K562 (cell line): ENCODE results near the gene SRD5A1. TPM values are rescaled to one million over a fixed set of nuclear protein-coding genes. Genes with fewer than 3 reads are reported as not detected.
A peak's percentile ranks its signal among the peaks of the same experiment; 100 is the strongest.

Experiments used
- ARHGAP35 ChIP-seq: fragments of 450-650 bp; IDR thresholded peaks from 2 replicates; pipeline ENCODE4 v1.6.1; 2018; ENCODE audit not compliant: partially characterized antibody
- BCL6 ChIP-seq: fragments of 250-450 bp; sonication (Bioruptor Pico); IDR thresholded peaks from 2 replicates; pipeline ENCODE4 v1.4.0; 2020
- BHLHE40 ChIP-seq: IDR thresholded peaks from 2 replicates; pipeline ENCODE4 v1.6.1; 2011; ENCODE audit warnings: low read length, improper control_type of control experiment
- CEBPG ChIP-seq, 3 experiments: fragments of 200-800 bp in 1 of 3; sonication (Bioruptor generic) in 1 of 3; sonication (generic) in 1 of 3; formaldehyde crosslinking in 1 of 3; IDR thresholded peaks in 2 of 3; conservative IDR thresholded peaks in 1 of 3; 2 replicates each; pipeline versions ENCODE4 v1.6.1 to v1.8.0; 2016 to 2022; ENCODE audit warnings: missing compliant biosample characterization in 2 of 3, missing genetic modification characterization in 2 of 3, mild to moderate bottlenecking in 1 of 3, missing genetic modification reagents in 1 of 3
- DPF2 ChIP-seq: fragments of 450-650 bp; IDR thresholded peaks from 2 replicates; pipeline ENCODE4 v1.6.1; 2016
- HOXB6 ChIP-seq: fragments of 250-450 bp; sonication (Bioruptor Pico); IDR thresholded peaks from 2 replicates; pipeline ENCODE4 v1.5.1; 2022; ENCODE audit warnings: mild to moderate bottlenecking, borderline replicate concordance
- KHSRP ChIP-seq: fragments of 450-650 bp; IDR thresholded peaks from 2 replicates; pipeline ENCODE4 v1.6.1; 2017
- MXI1 ChIP-seq: IDR thresholded peaks from 2 replicates; pipeline ENCODE4 v1.6.1; 2011; ENCODE audit warnings: low read depth, mild to moderate bottlenecking, improper control_type of control experiment, low read length
- MYNN ChIP-seq, 2 experiments: sonication (generic); formaldehyde crosslinking in 1 of 2; IDR thresholded peaks; 2 replicates each; pipeline versions ENCODE4 v1.5.0 to v1.6.1; 2016 to 2020; ENCODE audit warnings: antibody characterized with exemption in 1 of 2, missing genetic modification reagents in 1 of 2
- NR2C1 ChIP-seq, 2 experiments: fragments of 450-650 bp; IDR thresholded peaks; 2 replicates each; pipeline ENCODE4 v1.6.1; 2017; ENCODE audit warnings: mild to moderate bottlenecking in 2 of 2, antibody characterized with exemption in 1 of 2, inconsistent platforms in 1 of 2, missing compliant biosample characterization in 1 of 2, missing genetic modification characterization in 1 of 2
- POLR2G ChIP-seq: fragments of 200-400 bp; formaldehyde crosslinking; IDR thresholded peaks from 2 replicates; pipeline ENCODE4 v1.6.1; 2017; ENCODE audit warnings: low read depth, mild to moderate bottlenecking, antibody characterized with exemption, low read length, moderate library complexity
- TEAD4 ChIP-seq, 2 experiments: sonication (generic) in 1 of 2; formaldehyde crosslinking in 1 of 2; IDR thresholded peaks; 2 replicates each; pipeline versions ENCODE4 v1.6.1 to v1.8.0; 2012 to 2022; ENCODE audit warnings: borderline replicate concordance in 1 of 2, inconsistent platforms in 1 of 2, low read length in 1 of 2, mild to moderate bottlenecking in 1 of 2, missing genetic modification reagents in 1 of 2
- TRIM24 ChIP-seq, 2 experiments: fragments of 450-650 bp; IDR thresholded peaks; 2 replicates each; pipeline ENCODE4 v1.6.1; 2016
- ZNF184 ChIP-seq: sonication (generic); formaldehyde crosslinking; IDR thresholded peaks from 2 replicates; pipeline ENCODE4 v1.5.0; 2020; ENCODE audit warnings: missing genetic modification reagents
- ZNF197 ChIP-seq: fragments of 200-800 bp; sonication (Bioruptor generic); IDR thresholded peaks from 2 replicates; pipeline ENCODE4 v1.6.1; 2016; ENCODE audit warnings: low read depth, missing genetic modification characterization, missing compliant biosample characterization
- ZNF436 ChIP-seq: fragments of 250-450, 450-650 bp; sonication (Bioruptor Pico); formaldehyde crosslinking; IDR thresholded peaks from 2 replicates; pipeline ENCODE4 v1.7.0; 2020; ENCODE audit warnings: mild to moderate bottlenecking
- ZNF785 ChIP-seq: fragments of 250-450 bp; sonication (Bioruptor Pico); IDR thresholded peaks from 2 replicates; pipeline ENCODE4 v1.4.0; 2020; ENCODE audit warnings: mild to moderate bottlenecking
- polyA plus RNA-seq, 8 experiments: library from polyadenylated mRNA; depleted of rRNA in 4 of 8; stranded (reverse) in 5 of 8; unstranded in 3 of 8; fragments of >200 nt; fragmentation: Nextera tagmentation in 2 of 8; fragmentation: Illumina TruSeq in 1 of 8; extraction: Ambion mirVana in 2 of 8; extraction: Trizol in 1 of 8; gene quantifications; 2 replicates each; pipeline versions ENCODE4 v1.2.1 to v1.2.3, GENCODE V29; 2011 to 2014; ENCODE audit warnings: inconsistent platforms in 1 of 8, missing spikeins in 1 of 8
- total RNA-seq, 7 experiments: library from RNA; depleted of rRNA in 6 of 7; stranded (reverse); fragments of >200 nt in 6 of 7; fragmentation: Illumina TruSeq in 2 of 7; extraction: Trizol in 2 of 7; gene quantifications; 2 replicates each; pipeline versions ENCODE4 v1.2.1 to v1.2.3, GENCODE V29; 2011 to 2021; ENCODE audit warnings: low replicate concordance in 1 of 7
- TF ChIP-seq, protein P1 (sequence below): fragments of 450-650 bp; IDR thresholded peaks from 2 replicates; pipeline ENCODE4 v1.6.1; 2016; ENCODE audit warnings: low read depth, mild to moderate bottlenecking, moderate library complexity
- TF ChIP-seq, protein P2 (sequence below): fragments of 250-450 bp; sonication (Bioruptor Pico); IDR thresholded peaks from 2 replicates; pipeline ENCODE4 v1.4.0; 2020; ENCODE audit warnings: mild to moderate bottlenecking, moderate library complexity
- TF ChIP-seq, protein P3 (sequence below), 2 experiments: fragments of 450-650 bp; IDR thresholded peaks; 2 replicates each; pipeline ENCODE4 v1.6.1; 2018; ENCODE audit warnings: mild to moderate bottlenecking in 2 of 2, low read depth in 1 of 2; ENCODE audit not compliant: partially characterized antibody in 2 of 2

The SRD5A1 gene
- total and polyA plus RNA-seq, 9 of the 15 experiments (the other 6 are each of a cell fraction or from before 2014, with no cell fraction given): 1.3 to 22.6 (median 8.1) TPM

DNA sequence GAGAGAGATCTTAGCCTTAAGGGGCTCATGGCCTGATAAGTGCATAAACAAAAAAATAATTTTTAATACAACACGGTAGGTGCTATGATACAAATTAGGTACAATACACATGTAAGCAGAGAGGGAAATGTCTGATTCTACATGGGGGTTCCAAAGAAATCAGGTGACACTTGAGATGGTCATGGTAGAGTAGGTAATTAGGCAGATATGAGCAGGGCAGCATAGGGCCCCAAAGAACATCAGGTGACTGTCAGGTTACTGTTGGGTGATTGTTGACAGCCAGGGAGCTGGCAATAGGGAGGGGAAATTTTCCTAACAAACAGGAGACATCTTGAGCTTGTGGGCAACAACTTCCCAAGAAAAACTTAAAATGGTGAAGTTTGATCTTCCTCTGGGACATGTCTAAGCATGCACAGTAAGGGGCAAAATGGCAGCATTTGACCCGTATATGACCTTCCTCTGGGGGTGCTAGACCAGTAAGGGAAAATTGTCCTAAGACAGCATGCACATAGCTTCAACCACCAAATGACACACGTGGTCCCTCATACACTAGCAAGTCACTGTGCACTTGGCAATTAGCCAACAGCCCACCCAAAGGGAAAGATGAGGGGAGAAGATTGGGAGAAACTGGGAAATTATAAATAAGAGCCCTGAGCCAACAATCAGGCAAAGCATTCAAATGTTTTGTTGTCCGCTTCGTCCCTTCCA is 42.7 kb downstream of the SRD5A1 start (continued):
- no peak for TF ChIP-seq HOXB6 (CRISPR knock-in tag)
- no peak for TF ChIP-seq MYNN (IDR thresholded peaks at IDR 0.05)
- TF ChIP-seq MYNN (CRISPR knock-in tag; IDR thresholded peaks at IDR 0.05): no peak
- TF ChIP-seq BCL6 (CRISPR knock-in tag): no peak
- TF ChIP-seq, protein P1, sequence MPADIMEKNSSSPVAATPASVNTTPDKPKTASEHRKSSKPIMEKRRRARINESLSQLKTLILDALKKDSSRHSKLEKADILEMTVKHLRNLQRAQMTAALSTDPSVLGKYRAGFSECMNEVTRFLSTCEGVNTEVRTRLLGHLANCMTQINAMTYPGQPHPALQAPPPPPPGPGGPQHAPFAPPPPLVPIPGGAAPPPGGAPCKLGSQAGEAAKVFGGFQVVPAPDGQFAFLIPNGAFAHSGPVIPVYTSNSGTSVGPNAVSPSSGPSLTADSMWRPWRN: no peak
- peak; percentile 27 to 31; a peak in 2 of 4 replicates for TF ChIP-seq TRIM24 (IDR thresholded peaks at IDR 0.05)
- TF ChIP-seq CEBPG (CRISPR knock-in tag; IDR thresholded peaks at IDR 0.05): no peak
- no peak for TF ChIP-seq CEBPG (tag; conservative IDR thresholded peaks at IDR 0.05 in 1 of 2, IDR thresholded peaks at IDR 0.05 in 1 of 2)
- peak; percentile 79 for TF ChIP-seq NR2C1 (IDR thresholded peaks at IDR 0.05)
- peak; percentile 80 for TF ChIP-seq NR2C1 (tag; IDR thresholded peaks at IDR 0.05)
- no peak for TF ChIP-seq ZNF184
- TF ChIP-seq ARHGAP35: no peak
- no peak for TF ChIP-seq ZNF785 (CRISPR knock-in tag)
- TF ChIP-seq, protein P2, sequence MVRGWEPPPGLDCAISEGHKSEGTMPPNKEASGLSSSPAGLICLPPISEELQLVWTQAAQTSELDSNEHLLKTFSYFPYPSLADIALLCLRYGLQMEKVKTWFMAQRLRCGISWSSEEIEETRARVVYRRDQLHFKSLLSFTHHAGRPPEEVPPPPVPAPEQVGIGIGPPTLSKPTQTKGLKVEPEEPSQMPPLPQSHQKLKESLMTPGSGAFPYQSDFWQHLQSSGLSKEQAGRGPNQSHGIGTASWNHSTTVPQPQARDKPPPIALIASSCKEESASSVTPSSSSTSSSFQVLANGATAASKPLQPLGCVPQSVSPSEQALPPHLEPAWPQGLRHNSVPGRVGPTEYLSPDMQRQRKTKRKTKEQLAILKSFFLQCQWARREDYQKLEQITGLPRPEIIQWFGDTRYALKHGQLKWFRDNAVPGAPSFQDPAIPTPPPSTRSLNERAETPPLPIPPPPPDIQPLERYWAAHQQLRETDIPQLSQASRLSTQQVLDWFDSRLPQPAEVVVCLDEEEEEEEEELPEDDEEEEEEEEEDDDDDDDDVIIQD: no peak
- no peak for TF ChIP-seq TEAD4 (IDR thresholded peaks at IDR 0.05; ENCODE audit: low read length)
- TF ChIP-seq TEAD4 (CRISPR knock-in tag; IDR thresholded peaks at IDR 0.05; ENCODE audit: borderline replicate concordance): no peak
- no peak for TF ChIP-seq ZNF197 (CRISPR knock-in tag)
- no peak for TF ChIP-seq ZNF436 (CRISPR knock-in tag)
- no peak for TF ChIP-seq BHLHE40
- no peak for TF ChIP-seq KHSRP
- no peak for TF ChIP-seq MXI1
- TF ChIP-seq POLR2G: no peak
- TF ChIP-seq DPF2: no peak
- TF ChIP-seq, protein P3, sequence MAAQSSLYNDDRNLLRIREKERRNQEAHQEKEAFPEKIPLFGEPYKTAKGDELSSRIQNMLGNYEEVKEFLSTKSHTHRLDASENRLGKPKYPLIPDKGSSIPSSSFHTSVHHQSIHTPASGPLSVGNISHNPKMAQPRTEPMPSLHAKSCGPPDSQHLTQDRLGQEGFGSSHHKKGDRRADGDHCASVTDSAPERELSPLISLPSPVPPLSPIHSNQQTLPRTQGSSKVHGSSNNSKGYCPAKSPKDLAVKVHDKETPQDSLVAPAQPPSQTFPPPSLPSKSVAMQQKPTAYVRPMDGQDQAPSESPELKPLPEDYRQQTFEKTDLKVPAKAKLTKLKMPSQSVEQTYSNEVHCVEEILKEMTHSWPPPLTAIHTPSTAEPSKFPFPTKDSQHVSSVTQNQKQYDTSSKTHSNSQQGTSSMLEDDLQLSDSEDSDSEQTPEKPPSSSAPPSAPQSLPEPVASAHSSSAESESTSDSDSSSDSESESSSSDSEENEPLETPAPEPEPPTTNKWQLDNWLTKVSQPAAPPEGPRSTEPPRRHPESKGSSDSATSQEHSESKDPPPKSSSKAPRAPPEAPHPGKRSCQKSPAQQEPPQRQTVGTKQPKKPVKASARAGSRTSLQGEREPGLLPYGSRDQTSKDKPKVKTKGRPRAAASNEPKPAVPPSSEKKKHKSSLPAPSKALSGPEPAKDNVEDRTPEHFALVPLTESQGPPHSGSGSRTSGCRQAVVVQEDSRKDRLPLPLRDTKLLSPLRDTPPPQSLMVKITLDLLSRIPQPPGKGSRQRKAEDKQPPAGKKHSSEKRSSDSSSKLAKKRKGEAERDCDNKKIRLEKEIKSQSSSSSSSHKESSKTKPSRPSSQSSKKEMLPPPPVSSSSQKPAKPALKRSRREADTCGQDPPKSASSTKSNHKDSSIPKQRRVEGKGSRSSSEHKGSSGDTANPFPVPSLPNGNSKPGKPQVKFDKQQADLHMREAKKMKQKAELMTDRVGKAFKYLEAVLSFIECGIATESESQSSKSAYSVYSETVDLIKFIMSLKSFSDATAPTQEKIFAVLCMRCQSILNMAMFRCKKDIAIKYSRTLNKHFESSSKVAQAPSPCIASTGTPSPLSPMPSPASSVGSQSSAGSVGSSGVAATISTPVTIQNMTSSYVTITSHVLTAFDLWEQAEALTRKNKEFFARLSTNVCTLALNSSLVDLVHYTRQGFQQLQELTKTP (IDR thresholded peaks at IDR 0.05; ENCODE audit: low read depth in 1 of 2, partially characterized antibody in 2 of 2): no peak
